Lung (tissue), 12 donors: Measurements from ENCODE around the gene CBR4. TPM values are rescaled to one million over a fixed set of nuclear protein-coding genes. Genes with fewer than 3 reads are reported as not detected.

Experiments used
- ATAC-seq: fragments of 200-7000 bp; cut with Tn5 transposase; one replicate; pipeline ENCODE4 v1.9.1; 2020; ENCODE audit warnings: moderate number of reproducible peaks; ENCODE audit not compliant: insufficient read depth, low FRiP score
- DNase-seq, 3 donors: peaks; one replicate each; pipeline ENCODE4 v3.0.0-alpha.2; 2013 to 2017
- H3K27ac ChIP-seq, 2 donors: one replicate each; pipeline ENCODE4 v1.5.1; 2013; ENCODE audit warnings: mild to moderate bottlenecking in 2 of 2, moderate library complexity in 2 of 2, control low read depth in 1 of 2, inconsistent platforms in 1 of 2, low read depth in 1 of 2, low read length in 1 of 2
- H3K27me3 ChIP-seq, 3 donors: one replicate each; pipeline ENCODE4 v1.5.1; 2013; ENCODE audit warnings: low read length in 2 of 3; ENCODE audit not compliant: control insufficient read depth in 3 of 3, insufficient read depth in 3 of 3
- H3K36me3 ChIP-seq, 4 donors: one replicate each; pipeline ENCODE4 v1.5.1; 2013; ENCODE audit warnings: low read length in 4 of 4, mild to moderate bottlenecking in 1 of 4, moderate library complexity in 1 of 4; ENCODE audit not compliant: control insufficient read depth in 4 of 4, insufficient read depth in 4 of 4
- H3K4me1 ChIP-seq, 5 donors: one replicate each; pipeline ENCODE4 v1.5.1; 2013; ENCODE audit warnings: low read length in 5 of 5, mild to moderate bottlenecking in 2 of 5, moderate library complexity in 1 of 5; ENCODE audit not compliant: control insufficient read depth in 5 of 5, insufficient read depth in 5 of 5
- H3K4me3 ChIP-seq: one replicate; pipeline ENCODE4 v1.5.1; 2013; ENCODE audit warnings: mild to moderate bottlenecking, control low read depth, moderate library complexity
- H3K9ac ChIP-seq, 2 donors: one replicate each; pipeline ENCODE4 v1.5.1; 2013; ENCODE audit warnings: low read length in 2 of 2, control low read depth in 1 of 2; ENCODE audit not compliant: insufficient read depth in 1 of 2
- H3K9me3 ChIP-seq, 4 donors: one replicate each; pipeline ENCODE4 v1.5.1; 2013; ENCODE audit warnings: low read length in 3 of 4, mild to moderate bottlenecking in 1 of 4, moderate library complexity in 1 of 4; ENCODE audit not compliant: control insufficient read depth in 4 of 4, insufficient read depth in 3 of 4
- WGBS, 2 donors: extraction: QIAGEN DNeasy Blood & Tissue Kit; methylation state at CpG; one replicate each; pipeline ENCODE4 v1.1.7; 2013; 5-methylcytosine and 5-hydroxymethylcytosine counted together
- polyA plus RNA-seq, 2 donors: library from polyadenylated mRNA; stranded (reverse); fragments of 200-250 nt; gene quantifications; one replicate each; pipeline ENCODE4 v1.2.1, GENCODE V29; 2013
- total RNA-seq, 2 donors: library from RNA; depleted of rRNA in 1 of 2; stranded (reverse); fragments of >200 nt in 1 of 2; gene quantifications; one replicate each; pipeline ENCODE4 v1.2.1, GENCODE V29; 2014 to 2021
- TF ChIP-seq, protein P1 (sequence below): IDR thresholded peaks from 2 replicates; pipeline ENCODE4 v1.5.1; 2012; ENCODE audit warnings: mild to moderate bottlenecking; ENCODE audit errors: control extremely low read depth, extremely low read depth
- donor health status: control.
- donor health status: control.
- donor health status: Bipolar disorder and iron deficiency.
- donor health status: healthy.
- donor health status: DM: yes; HTN: yes; CAD: no.

The CBR4 gene
- total and polyA plus RNA-seq, 4 donors = 5.8 to 32.1 (median 14.5) TPM

- peaks cover 2 to 54% (median 21%) of the 10 kb centered on the region in 4 donors for H3K36me3 ChIP-seq
- 97 to 100% methylated on average over 1 of the region's 1 CpG for WGBS, 2 donors
- DNase-seq = peak in 1 of 3 donors; percentile 9
Measured at GRCh38 chr4:168981942-168982341, 28.1 kb downstream of the CBR4 start.

DNA sequence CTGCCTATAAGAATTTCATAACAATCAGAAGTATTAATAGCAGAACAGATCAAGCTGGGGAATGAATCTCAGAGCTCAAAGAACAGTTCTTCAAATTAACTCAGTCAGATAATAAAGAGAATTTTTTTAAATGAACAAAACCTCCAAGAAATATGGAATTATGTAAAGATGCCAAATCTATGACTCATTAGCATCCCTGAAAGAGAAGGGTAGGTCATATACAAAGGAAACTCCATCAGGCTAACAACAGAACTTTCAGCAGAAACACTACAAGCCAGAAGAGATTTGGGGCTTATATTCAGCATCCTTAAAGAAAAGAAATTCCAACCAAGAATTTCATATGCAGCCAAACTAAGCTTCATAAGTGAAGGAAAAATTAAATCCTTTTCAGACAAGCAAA lies 28.6 kb downstream of the CBR4 start:
- H3K4me3 ChIP-seq = no peak overlapping the region
- no peak for ATAC-seq
- H3K4me1 ChIP-seq = no peaks in the 10 kb centered on the region
- H3K36me3 ChIP-seq = peaks cover 3 to 55% (median 23%) of the 10 kb centered on the region in 4 donors
- TF ChIP-seq, protein P1, sequence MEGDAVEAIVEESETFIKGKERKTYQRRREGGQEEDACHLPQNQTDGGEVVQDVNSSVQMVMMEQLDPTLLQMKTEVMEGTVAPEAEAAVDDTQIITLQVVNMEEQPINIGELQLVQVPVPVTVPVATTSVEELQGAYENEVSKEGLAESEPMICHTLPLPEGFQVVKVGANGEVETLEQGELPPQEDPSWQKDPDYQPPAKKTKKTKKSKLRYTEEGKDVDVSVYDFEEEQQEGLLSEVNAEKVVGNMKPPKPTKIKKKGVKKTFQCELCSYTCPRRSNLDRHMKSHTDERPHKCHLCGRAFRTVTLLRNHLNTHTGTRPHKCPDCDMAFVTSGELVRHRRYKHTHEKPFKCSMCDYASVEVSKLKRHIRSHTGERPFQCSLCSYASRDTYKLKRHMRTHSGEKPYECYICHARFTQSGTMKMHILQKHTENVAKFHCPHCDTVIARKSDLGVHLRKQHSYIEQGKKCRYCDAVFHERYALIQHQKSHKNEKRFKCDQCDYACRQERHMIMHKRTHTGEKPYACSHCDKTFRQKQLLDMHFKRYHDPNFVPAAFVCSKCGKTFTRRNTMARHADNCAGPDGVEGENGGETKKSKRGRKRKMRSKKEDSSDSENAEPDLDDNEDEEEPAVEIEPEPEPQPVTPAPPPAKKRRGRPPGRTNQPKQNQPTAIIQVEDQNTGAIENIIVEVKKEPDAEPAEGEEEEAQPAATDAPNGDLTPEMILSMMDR = no peak
- DNase-seq = no peak
- peaks cover 0 to 14% (median 7%) of the 10 kb centered on the region in 4 donors for H3K9me3 ChIP-seq
- no peak overlapping the region for H3K27ac ChIP-seq
- H3K9ac ChIP-seq = no peak overlapping the region
- no peaks in the 10 kb centered on the region for H3K27me3 ChIP-seq

More at GRCh38 chr4:168981942-168982341, 28.1 kb downstream of the CBR4 start:
- no peaks in the 10 kb centered on the region for H3K4me1 ChIP-seq
- TF ChIP-seq, protein P1 = no peak
- H3K4me3 ChIP-seq = no peak overlapping the region
- peaks cover 0 to 14% (median 7%) of the 10 kb centered on the region in 4 donors for H3K9me3 ChIP-seq
- ATAC-seq = no peak
- H3K9ac ChIP-seq = no peak overlapping the region
- no peak overlapping the region for H3K27ac ChIP-seq
- H3K27me3 ChIP-seq = no peaks in the 10 kb centered on the region

DNA sequence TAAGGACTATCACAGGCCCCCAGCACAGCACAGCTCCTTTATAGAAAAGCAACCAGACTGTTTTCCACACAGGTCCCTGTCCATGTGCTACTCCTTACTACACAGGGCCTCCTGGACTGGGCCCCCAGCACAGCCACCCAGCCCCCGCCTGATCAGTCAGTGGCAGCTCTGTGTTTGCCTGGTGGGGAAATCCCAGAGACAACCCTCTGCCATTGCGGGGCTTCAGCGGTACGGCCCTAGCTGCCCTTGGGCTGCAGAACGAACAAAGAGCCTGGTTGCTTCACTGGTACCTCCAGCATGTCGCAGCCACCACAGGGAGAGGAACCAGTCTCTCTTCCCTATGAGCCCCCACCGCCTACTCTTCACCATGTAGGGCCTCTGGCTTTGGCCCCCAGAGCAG lies 30.7 kb downstream of the CBR4 start:
- no peaks in the 10 kb centered on the region for H3K4me1 ChIP-seq
- ATAC-seq = no peak
- H3K4me3 ChIP-seq = no peak overlapping the region
- DNase-seq = no peak
- H3K36me3 ChIP-seq = peaks cover 12 to 50% (median 26%) of the 10 kb centered on the region in 4 donors
- H3K9me3 ChIP-seq = peaks cover 5 to 14% (median 9%) of the 10 kb centered on the region in 4 donors
- TF ChIP-seq, protein P1 = no peak
- no peak overlapping the region for H3K9ac ChIP-seq
- no peaks in the 10 kb centered on the region for H3K27me3 ChIP-seq
- WGBS, 2 donors = 85 to 91% methylated on average over 7 of the region's 7 CpGs
- H3K27ac ChIP-seq = no peak overlapping the region
